Lower leg skin (tissue), 4 donors: ENCODE results near the gene PPFIBP2. TPM values are rescaled to one million over a fixed set of nuclear protein-coding genes. Genes with fewer than 3 reads are reported as not detected.
A peak's percentile ranks its signal among the peaks of the same experiment; 100 is the strongest.

Source experiments
- DNase-seq, 2 donors: peaks; one replicate each; pipeline ENCODE4 v3.0.0-alpha.2; 2019; ENCODE audit warnings: low spot score in 2 of 2
- H3K4me3 ChIP-seq: fragments of 200-600 bp; sonication (generic); 2 replicates; pipeline ENCODE4 v1.5.1; 2017; ENCODE audit warnings: mild to moderate bottlenecking, low read depth; ENCODE audit not compliant: poor library complexity, severe bottlenecking
- POLR2A ChIP-seq, 2 donors: fragments of 450-650 bp; IDR thresholded peaks; one replicate each; pipeline ENCODE4 v1.6.1; 2016 to 2017; ENCODE audit warnings: antibody characterized with exemption in 2 of 2, mild to moderate bottlenecking in 1 of 2, moderate library complexity in 1 of 2
- WGBS, 2 donors: methylation state at CpG; one replicate each; pipeline ENCODE4 v1.1.5; 2018; 5-methylcytosine and 5-hydroxymethylcytosine counted together
- intact Hi-C: fragments of 100-400 bp; cut with DNase I; formaldehyde crosslinking; loops from one replicate; pipeline ENCODE4 v1.15.0; 2023; ENCODE audit warnings: low total_unique reads
- total RNA-seq, 4 donors: library from RNA; depleted of rRNA; stranded (reverse); fragments of >200 nt; gene quantifications; one replicate each; pipeline ENCODE4 v1.1.0, GENCODE V29; 2016
- TF ChIP-seq, protein P1 (sequence below), 3 donors: fragments of 450-650 bp; IDR thresholded peaks; one replicate each; pipeline ENCODE4 v1.5.1; 2016; ENCODE audit warnings: antibody characterized with exemption in 3 of 3, mild to moderate bottlenecking in 3 of 3, moderate library complexity in 2 of 3

PPFIBP2 gene
- total RNA-seq, 4 donors from 2014 or later: 56.6 to 87.1 (median 69.5) TPM

DNA sequence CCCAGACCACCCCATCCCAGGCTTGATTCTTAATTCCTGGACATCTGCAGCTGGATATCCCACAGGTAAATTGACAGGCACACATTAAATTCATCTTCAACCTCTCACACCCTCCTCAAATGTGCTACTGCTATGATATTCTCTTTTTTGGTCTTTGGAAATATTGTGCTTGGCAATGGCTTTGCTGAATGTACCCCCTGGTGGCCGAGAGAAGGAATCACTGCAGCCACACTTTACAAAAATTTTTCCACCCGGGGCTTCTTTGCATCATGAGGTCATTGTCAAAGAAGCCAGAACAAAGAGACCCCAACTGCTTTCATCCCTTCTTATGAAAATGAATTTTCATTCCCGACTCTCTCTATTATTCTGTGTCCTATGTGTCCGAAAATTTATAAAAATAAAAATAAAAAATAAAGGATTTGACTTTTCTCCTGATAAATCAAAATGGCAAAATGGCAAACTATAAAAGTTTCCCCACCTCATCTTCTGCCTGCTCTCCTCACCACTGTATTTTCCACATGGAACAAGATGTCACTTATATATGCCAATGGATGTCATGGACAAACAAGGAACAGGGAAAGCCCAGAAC, 174.5 kb downstream of the PPFIBP2 start:
- intact Hi-C loops: no loop called here
- 17% methylated on average over 4 of the region's 4 CpGs for WGBS, 2 donors
- DNase-seq: no peak

DNA sequence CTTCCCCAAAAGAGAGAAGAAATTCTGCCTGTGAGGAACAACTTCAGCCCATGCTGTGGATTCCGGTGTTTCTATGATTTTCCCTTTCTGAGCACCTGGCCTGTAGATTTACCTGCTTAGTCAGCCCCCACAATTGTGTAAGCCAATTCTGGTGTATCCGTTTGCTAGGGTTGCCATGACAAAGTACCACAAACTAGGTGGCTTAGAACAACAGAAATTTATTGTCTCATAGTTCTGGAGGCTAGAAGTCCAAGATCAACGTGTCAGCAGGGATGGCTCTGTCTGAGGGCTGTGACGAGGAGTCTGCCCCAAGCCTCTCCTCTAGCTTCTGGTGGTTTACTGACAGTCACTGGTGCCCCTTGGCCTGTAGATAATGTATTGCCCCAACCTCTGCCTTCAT, 175.4 kb downstream of the PPFIBP2 start:
- WGBS, 2 donors: 50 to 65% methylated on average over 4 of the region's 4 CpGs
- intact Hi-C loops: no loop called here
- no peak for TF ChIP-seq POLR2A (IDR thresholded peaks at IDR 0.05)
- TF ChIP-seq, protein P1, sequence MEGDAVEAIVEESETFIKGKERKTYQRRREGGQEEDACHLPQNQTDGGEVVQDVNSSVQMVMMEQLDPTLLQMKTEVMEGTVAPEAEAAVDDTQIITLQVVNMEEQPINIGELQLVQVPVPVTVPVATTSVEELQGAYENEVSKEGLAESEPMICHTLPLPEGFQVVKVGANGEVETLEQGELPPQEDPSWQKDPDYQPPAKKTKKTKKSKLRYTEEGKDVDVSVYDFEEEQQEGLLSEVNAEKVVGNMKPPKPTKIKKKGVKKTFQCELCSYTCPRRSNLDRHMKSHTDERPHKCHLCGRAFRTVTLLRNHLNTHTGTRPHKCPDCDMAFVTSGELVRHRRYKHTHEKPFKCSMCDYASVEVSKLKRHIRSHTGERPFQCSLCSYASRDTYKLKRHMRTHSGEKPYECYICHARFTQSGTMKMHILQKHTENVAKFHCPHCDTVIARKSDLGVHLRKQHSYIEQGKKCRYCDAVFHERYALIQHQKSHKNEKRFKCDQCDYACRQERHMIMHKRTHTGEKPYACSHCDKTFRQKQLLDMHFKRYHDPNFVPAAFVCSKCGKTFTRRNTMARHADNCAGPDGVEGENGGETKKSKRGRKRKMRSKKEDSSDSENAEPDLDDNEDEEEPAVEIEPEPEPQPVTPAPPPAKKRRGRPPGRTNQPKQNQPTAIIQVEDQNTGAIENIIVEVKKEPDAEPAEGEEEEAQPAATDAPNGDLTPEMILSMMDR (IDR thresholded peaks at IDR 0.05): no peak
- no peak for DNase-seq
- no peak overlapping the region for H3K4me3 ChIP-seq

More for the DNA sequence above, 174.5 kb downstream of the PPFIBP2 start:
- H3K4me3 ChIP-seq: no peak overlapping the region
- TF ChIP-seq, protein P1 (IDR thresholded peaks at IDR 0.05): peak in 1 of 3 donors; percentile 27
- no peak for TF ChIP-seq POLR2A (IDR thresholded peaks at IDR 0.05)

DNA sequence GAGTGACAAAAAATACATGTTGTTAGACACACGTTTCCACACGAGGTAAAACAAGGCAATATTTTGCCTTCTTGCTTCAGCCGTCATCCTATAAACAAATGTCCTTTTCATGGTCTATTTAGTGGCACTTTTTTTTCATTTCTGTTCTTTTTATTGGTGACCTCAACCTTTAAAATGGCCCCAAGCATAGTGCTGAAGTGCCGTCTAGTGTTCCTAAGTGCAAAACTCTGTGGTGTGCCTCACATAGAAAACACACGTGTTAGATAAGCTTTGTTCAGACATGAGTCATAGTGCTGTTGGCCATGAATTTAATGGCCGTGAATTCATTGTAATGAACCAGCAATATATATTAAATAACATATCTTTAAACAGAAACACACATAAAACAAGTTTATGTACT, 176.8 kb downstream of the PPFIBP2 start:
- intact Hi-C loops: no loop called here
- TF ChIP-seq, protein P1 (IDR thresholded peaks at IDR 0.05): no peak
- no peak for TF ChIP-seq POLR2A (IDR thresholded peaks at IDR 0.05)
- WGBS, 2 donors: 29 to 49% methylated on average over 6 of the region's 6 CpGs
- no peak for DNase-seq
- H3K4me3 ChIP-seq: no peak overlapping the region

DNA sequence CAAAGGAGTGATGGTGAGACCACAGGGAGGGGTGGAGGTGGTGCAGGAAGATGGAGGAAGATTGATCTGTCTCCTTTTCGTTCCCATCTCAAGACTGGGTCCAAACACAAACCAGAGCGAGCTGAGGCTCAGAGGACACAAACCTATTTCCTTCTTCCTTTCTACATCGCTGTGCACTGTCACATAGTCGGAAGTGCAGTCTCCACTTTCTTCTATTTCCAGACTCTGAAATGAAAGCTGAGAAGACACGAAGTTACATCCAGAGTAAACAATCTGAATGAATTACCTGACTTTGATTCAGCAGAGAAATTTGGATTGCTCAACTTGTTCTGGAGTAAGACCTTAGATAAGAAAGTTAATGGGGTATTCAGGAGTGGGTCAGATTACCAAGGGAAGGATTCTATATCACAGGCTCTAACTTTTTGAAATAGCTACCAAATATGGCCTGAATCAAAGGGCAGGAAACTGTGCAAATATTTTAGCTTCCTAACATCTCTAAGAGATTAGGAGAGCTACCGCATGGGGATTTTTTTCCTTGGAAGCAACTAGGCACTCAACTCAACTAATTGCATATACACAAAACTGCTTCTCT, 178.1 kb downstream of the PPFIBP2 start:
- intact Hi-C loops: no loop called here
- TF ChIP-seq, protein P1 (IDR thresholded peaks at IDR 0.05): no peak
- no peak for TF ChIP-seq POLR2A (IDR thresholded peaks at IDR 0.05)
- DNase-seq: no peak
- no peak overlapping the region for H3K4me3 ChIP-seq
- 81% methylated on average over 6 of the region's 6 CpGs for WGBS, 2 donors

DNA sequence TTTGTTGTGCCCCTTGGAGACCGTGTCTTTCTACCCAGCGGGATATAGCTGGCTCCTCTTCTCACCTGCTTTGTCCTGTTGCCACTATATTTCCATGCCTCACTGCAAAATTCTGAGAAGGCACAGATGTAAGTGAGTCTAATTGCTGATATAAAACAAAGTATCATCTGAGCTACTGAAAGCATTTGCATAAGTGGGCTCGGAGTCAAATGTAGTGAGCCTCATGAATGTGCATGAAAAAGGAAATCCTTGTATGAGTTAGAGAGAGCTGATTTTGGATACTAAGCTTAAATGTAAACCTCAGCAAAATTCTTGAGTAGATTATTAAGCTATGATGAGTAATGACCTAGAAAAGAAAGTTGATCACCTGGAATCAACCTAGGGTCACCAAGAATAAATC, 178.6 kb downstream of the PPFIBP2 start:
- 80 to 81% methylated on average over 3 of the region's 3 CpGs for WGBS, 2 donors
- no peak for TF ChIP-seq POLR2A (IDR thresholded peaks at IDR 0.05)
- TF ChIP-seq, protein P1 (IDR thresholded peaks at IDR 0.05): no peak

DNA sequence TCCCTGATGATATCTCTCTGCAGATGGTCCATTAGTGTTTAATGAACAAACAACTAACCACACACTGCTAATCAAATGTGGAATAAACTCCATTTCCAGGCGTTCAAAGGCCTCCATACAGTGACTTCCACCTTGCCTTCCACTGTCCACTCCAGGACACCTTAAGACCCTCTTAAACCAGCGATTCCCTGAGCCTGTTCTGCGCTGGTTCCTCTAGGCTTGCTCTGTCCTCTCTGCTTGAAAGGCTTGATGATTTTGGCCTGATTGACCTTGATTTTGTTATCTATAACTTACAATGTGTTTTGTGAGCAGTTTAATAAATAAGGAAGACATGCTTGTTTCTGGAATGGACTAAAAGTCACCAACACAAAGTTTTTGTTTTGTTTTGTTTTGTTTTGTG, 180.4 kb downstream of the PPFIBP2 start:
- no peak for DNase-seq
- 86 to 92% methylated on average over 3 of the region's 3 CpGs for WGBS, 2 donors
- H3K4me3 ChIP-seq: no peak overlapping the region
- intact Hi-C loops: no loop called here
- no peak for TF ChIP-seq POLR2A (IDR thresholded peaks at IDR 0.05)
- TF ChIP-seq, protein P1 (IDR thresholded peaks at IDR 0.05): no peak

More for the DNA sequence above, 178.6 kb downstream of the PPFIBP2 start:
- no peak overlapping the region for H3K4me3 ChIP-seq
- intact Hi-C loops: no loop called here
- no peak for DNase-seq
